ENCODE measurements around the gene TAGLN. TPM values are rescaled to one million over a fixed set of nuclear protein-coding genes. Genes with fewer than 3 reads are reported as not detected.
A peak's percentile ranks its signal among the peaks of the same experiment; 100 is the strongest.

TAGLN gene
- total and polyA plus RNA-seq, 9 of the 15 experiments (the other 6 are each of a cell fraction or from before 2014, with no cell fraction given), result 0.21 to 4.9 (median 1.1) TPM

- BruUV-seq (replicated peaks), result no TSS peak
- ATAC-seq (no peak), DNase-seq (ENCODE audit: extremely low read depth in 1 of 4, low spot score in 3 of 4) (no peak), FAIRE-seq (no peak)
- ChIA-PET POLR2A (interaction anchor here (0.6 to 0.7 kb wide), 3 partner anchors 9 to 16 kb away, joined by 3 to 6 read pairs (median 3); no protein-coding TSS in a partner anchor), CTCF (ENCODE audit: low intra/inter-chr PET ratio) (no interaction called here)
- Histone ChIP-seq H3K36me3 (ENCODE audit: control insufficient read depth, insufficient read depth, low read length) (peaks cover 10% of the 10 kb centered on the region; the same call in 1 of the 3 replicates), H3K9ac (ENCODE audit: insufficient read depth in 1 of 2, low read depth in 2 of 2, low read length in 2 of 2) (peak overlapping the region in 1 of 2 experiments; percentile 36; a peak in 2 of 4 replicates), H2AFZ (ENCODE audit: low read depth, low read length) (no peak overlapping the region), H3K9me3 (replicated peaks; ENCODE audit: control insufficient read depth, insufficient read depth, low read depth, low read length) (no peaks in the 10 kb centered on the region), H3K9me1 (ENCODE audit: control insufficient read depth, insufficient read depth, low read length) (no peaks in the 10 kb centered on the region), H3K27me3 (ENCODE audit: control insufficient read depth in 2 of 2, insufficient read depth in 2 of 2, low read length in 2 of 2) (no peaks in the 10 kb centered on the region), H4K20me1 (replicated peaks; ENCODE audit: control insufficient read depth, insufficient read depth, low read length) (no peaks in the 10 kb centered on the region; the same call in 1 of the 2 replicates), H3K4me2 (ENCODE audit: insufficient read depth, low read length) (no peak overlapping the region), H3K79me2 (ENCODE audit: control insufficient read depth, insufficient read depth, low read length) (no peaks in the 10 kb centered on the region), H3K27ac (ENCODE audit: extremely low read depth, low read depth, low read length) (no peak overlapping the region), H3K4me1 (replicated peaks in 1 of 2; ENCODE audit: control insufficient read depth in 2 of 2, insufficient read depth in 2 of 2, low read length in 2 of 2) (peaks cover 0 to 23% of the 10 kb centered on the region in 2 experiments; a peak in 3 of 5 replicates), H3K4me3 (no peak overlapping the region)
- 70% methylated on average over 10 of the region's 14 CpGs for WGBS (ENCODE audit: insufficient coverage, low coverage, missing lambda C conversion rate)
- TF ChIP-seq PRPF4 (IDR thresholded peaks at IDR 0.05; ENCODE audit: insufficient read depth, low read depth, low read length, poor library complexity, severe bottlenecking) (no peak), MAZ (CRISPR knock-in tag; conservative IDR thresholded peaks at IDR 0.05 in 1 of 2, IDR thresholded peaks at IDR 0.05 in 1 of 2) (no peak), CREBBP (IDR thresholded peaks at IDR 0.05; ENCODE audit: low read depth, low read length) (no peak), NUFIP1 (IDR thresholded peaks at IDR 0.05; ENCODE audit: partially characterized antibody) (no peak), ZNF785 (CRISPR knock-in tag; IDR thresholded peaks at IDR 0.05) (no peak), ZNF57 (CRISPR knock-in tag; IDR thresholded peaks at IDR 0.05) (no peak), NCOR1 (IDR thresholded peaks at IDR 0.05) (no peak), MBD2 (IDR thresholded peaks at IDR 0.05; ENCODE audit: borderline replicate concordance, low read depth) (no peak)
- intact Hi-C loops (cut with micrococcal nuclease), result no loop called here
- in situ Hi-C loops (cut with MboI), result no loop called here
Measured at GRCh38 chr11:117201658-117202305, 2.6 kb downstream of the TAGLN start.

Measured in K562 (cell line).